Stimulated activated CD8-positive, alpha-beta memory T cell treated with anti-CD3 and anti-CD28 coated beads, Interleukin-4, amount 100 ng/mL, for 4 hours (primary cell): ENCODE measurements around the gene RABGGTA.
"Not testable (repeated sequence)": the region's sequence is repeated elsewhere in the genome, so short reads cannot be mapped to it uniquely, and the experiment has no call there.

Experiments
- DNase-seq, 2 donors: peaks; one replicate each; pipeline ENCODE4 v3.0.0-alpha.2; 2020; ENCODE audit warnings: low read depth in 2 of 2, low spot score in 1 of 2

Gene RABGGTA

GRCh38 chr14:24245350-24245749, 26.0 kb downstream of the RABGGTA start:
- not testable (repeated sequence) for DNase-seq

GRCh38 chr14:24243336-24243836, 28.0 kb downstream of the RABGGTA start:
- DNase-seq = no peak

GRCh38 chr14:24241829-24242443, 29.5 kb downstream of the RABGGTA start:
- DNase-seq = peak in 1 of 2 donors; percentile 88

- DNase-seq = no peak
Observed at GRCh38 chr14:24240110-24240918, 31.1 kb downstream of the RABGGTA start.

GRCh38 chr14:24238527-24239037, 32.8 kb downstream of the RABGGTA start:
- DNase-seq = no peak

- no peak for DNase-seq
Observed at GRCh38 chr14:24238123-24238522, 33.3 kb downstream of the RABGGTA start.

GRCh38 chr14:24237463-24237955, 33.9 kb downstream of the RABGGTA start:
- DNase-seq = no peak

GRCh38 chr14:24236689-24237462, 34.5 kb downstream of the RABGGTA start:
- DNase-seq = no peak

- no peak for DNase-seq
Observed at GRCh38 chr14:24235804-24236688, 35.4 kb downstream of the RABGGTA start.

GRCh38 chr14:24234095-24235005, 37.0 kb downstream of the RABGGTA start:
- DNase-seq = no peak

GRCh38 chr14:24233538-24233866, 37.9 kb downstream of the RABGGTA start:
- no peak for DNase-seq

- peak in 1 of 2 donors; percentile 19 for DNase-seq
Observed at GRCh38 chr14:24232645-24233537, 38.5 kb downstream of the RABGGTA start, which contains the start of gene GMPR2. TSS of gene GMPR2 (plus strand) at chr14:24232929. CDS start at chr14:24233254, 325 bp downstream.

- DNase-seq = peak; percentile 72 to 75
Observed at GRCh38 chr14:24232121-24232644, 39.2 kb downstream of the RABGGTA start, which contains the start of gene NEDD8. TSS of gene NEDD8 (minus strand) at chr14:24232367. CDS start at chr14:24232267, 100 bp downstream.

- DNase-seq = no peak
Observed at GRCh38 chr14:24231263-24232120, 39.9 kb downstream of the RABGGTA start.

- DNase-seq = no peak
Observed at GRCh38 chr14:24228902-24229301, 42.5 kb downstream of the RABGGTA start.

- no peak for DNase-seq
Observed at GRCh38 chr14:24226473-24226872, 44.9 kb downstream of the RABGGTA start.

- no peak for DNase-seq
Observed at GRCh38 chr14:24224618-24225071, 46.8 kb downstream of the RABGGTA start.
